ENCODE data around the gene REPIN1.

REPIN1 gene

DNA sequence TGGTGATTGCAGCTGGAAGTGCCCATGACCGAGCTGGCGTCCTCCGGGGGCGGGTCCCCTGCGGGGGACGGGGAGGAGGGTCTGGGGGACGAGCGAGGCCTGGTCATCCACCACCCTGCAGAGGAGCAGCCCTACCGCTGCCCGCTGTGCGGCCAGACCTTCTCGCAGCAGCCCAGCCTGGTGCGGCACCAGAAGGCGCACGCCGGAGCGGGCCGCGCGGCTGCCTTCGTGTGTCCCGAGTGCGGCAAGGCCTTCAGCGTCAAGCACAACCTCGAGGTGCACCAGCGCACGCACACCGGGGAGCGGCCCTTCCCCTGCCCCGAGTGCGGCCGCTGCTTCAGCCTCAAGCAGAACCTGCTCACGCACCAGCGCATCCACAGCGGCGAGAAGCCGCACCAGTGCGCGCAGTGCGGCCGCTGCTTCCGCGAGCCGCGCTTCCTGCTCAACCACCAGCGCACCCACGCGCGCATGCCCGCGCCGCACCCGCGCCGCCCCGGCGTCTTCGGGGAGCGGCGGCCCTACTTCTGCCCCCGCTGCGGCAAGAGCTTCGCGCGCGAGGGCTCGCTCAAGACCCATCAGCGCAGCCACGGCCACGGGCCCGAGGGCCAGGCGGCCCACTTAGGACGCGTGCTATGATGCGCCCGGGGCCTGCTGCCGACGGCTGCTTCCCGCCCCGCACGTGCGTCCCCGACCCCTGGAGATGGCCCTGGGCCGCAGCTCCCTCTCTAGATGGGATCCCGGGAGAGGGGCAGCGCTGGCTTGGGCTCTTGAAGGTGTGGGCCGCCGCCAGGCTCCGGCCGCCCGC lies 39.2 kb downstream of the REPIN1 start:
- TF ChIP-seq, protein P1, sequence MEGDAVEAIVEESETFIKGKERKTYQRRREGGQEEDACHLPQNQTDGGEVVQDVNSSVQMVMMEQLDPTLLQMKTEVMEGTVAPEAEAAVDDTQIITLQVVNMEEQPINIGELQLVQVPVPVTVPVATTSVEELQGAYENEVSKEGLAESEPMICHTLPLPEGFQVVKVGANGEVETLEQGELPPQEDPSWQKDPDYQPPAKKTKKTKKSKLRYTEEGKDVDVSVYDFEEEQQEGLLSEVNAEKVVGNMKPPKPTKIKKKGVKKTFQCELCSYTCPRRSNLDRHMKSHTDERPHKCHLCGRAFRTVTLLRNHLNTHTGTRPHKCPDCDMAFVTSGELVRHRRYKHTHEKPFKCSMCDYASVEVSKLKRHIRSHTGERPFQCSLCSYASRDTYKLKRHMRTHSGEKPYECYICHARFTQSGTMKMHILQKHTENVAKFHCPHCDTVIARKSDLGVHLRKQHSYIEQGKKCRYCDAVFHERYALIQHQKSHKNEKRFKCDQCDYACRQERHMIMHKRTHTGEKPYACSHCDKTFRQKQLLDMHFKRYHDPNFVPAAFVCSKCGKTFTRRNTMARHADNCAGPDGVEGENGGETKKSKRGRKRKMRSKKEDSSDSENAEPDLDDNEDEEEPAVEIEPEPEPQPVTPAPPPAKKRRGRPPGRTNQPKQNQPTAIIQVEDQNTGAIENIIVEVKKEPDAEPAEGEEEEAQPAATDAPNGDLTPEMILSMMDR (conservative IDR thresholded peaks at IDR 0.05; ENCODE audit: low read depth, low read length): no peak
- no peak overlapping the region for H3K4me3 ChIP-seq (ENCODE audit: low read length)
- DNase-seq (ENCODE audit: low read depth): no peak

DNA sequence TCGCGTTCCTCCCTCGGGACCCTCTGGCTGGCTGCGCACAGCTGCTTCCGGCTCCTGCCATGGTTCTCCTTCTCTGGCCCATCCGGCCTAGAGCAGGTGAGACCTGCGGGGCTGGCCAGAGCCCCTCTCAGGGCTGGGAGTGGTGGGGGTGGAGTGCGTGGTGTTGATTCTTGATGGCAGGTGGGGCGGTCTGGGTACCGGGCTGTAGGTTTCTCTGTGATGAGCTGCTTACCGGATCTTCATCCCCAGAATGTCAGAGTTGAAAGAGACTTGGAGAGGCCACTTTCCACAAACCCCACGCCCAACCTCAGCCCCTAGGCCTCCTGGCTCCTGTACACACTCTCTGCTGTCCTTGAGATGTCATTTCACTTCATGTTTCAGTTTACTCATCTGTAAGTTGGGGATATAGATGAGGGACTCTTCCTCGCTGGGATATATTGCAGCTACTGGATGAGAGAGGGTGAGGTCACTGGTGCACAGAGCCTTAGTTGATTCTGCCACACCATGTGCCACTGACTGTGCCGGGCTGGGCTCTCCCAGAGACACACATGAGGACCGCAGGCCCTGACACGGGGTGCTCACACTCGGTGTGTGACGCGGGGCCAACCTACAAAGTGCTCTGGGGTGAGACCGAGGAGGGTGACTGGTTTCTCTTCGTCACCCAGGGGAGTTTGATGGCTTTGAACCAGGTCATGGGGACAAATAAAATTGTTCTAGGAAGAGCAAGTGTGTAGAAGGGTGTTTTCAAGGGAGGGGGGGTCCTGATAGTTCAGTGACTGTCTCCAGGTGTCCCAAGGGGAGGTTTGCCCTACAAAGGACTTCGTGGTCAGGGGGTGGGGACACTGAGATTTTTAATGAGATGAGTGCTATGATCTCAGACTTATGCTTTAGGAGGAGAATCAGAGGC lies 40.0 kb downstream of the REPIN1 start:
- TF ChIP-seq, protein P1 (conservative IDR thresholded peaks at IDR 0.05; ENCODE audit: low read depth, low read length): no peak

DNA sequence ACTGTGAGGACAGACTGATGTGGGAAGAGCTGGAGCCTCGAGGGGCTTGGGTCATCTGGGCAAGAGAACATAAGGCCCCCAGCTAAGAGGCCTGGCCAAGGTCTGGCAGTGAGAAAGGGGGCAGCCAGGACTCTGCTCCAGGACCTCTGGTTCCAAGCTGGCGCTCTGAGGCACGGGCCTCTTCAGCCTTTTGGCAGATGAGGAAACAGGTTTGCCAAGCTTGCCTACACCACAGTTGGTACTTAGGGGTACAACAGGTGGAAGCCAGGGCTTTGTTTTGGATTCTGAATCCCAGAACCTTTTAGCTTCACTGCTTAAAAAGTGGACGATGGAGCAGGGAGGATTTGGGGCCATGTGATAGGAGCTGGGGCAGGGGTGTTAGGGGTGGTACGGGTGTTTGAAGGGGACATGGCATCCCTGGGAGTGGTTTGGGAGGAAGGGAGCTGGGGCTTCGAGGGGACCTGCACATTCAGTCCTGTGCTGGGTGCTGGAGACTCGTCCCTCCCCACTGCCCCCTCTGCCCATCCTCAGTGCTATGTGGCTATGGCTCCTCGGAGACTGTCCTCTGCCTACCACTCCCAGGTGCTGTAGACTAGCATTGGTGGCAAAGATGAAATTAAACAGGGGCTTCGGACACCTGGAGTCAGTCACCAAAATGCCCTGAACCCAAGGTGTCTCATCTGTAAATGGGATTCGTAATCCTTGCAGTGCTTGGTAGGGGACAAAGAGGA lies 40.8 kb downstream of the REPIN1 start:
- TF ChIP-seq, protein P1 (conservative IDR thresholded peaks at IDR 0.05; ENCODE audit: low read depth, low read length): no peak
- H3K4me3 ChIP-seq (ENCODE audit: low read length): no peak overlapping the region
- DNase-seq (ENCODE audit: low read depth): no peak

More for the DNA sequence above, 40.0 kb downstream of the REPIN1 start:
- no peak overlapping the region for H3K4me3 ChIP-seq (ENCODE audit: low read length)
- no peak for DNase-seq (ENCODE audit: low read depth)

DNA sequence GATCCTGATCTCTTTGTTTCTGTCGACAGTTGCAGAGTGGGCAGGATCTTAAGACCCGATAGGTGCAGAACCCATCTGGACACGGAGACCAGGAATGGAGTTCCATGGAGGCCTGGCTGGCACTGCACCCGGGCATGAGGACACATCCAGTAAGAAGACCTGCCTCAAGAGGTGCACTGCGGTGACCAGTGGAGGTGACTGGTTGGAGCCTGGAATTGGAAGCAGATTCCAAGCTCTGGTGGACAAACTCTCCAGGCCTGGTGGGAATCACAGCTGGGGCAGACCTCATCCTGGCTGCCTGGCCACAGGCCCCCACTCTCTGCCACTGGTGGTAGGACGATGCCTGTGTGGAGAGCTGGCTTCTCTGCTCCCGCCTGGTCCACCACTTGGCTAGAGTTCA lies 41.5 kb downstream of the REPIN1 start:
- DNase-seq (ENCODE audit: low read depth): no peak
- H3K4me3 ChIP-seq (ENCODE audit: low read length): no peak overlapping the region
- TF ChIP-seq, protein P1 (conservative IDR thresholded peaks at IDR 0.05; ENCODE audit: low read depth, low read length): no peak

DNA sequence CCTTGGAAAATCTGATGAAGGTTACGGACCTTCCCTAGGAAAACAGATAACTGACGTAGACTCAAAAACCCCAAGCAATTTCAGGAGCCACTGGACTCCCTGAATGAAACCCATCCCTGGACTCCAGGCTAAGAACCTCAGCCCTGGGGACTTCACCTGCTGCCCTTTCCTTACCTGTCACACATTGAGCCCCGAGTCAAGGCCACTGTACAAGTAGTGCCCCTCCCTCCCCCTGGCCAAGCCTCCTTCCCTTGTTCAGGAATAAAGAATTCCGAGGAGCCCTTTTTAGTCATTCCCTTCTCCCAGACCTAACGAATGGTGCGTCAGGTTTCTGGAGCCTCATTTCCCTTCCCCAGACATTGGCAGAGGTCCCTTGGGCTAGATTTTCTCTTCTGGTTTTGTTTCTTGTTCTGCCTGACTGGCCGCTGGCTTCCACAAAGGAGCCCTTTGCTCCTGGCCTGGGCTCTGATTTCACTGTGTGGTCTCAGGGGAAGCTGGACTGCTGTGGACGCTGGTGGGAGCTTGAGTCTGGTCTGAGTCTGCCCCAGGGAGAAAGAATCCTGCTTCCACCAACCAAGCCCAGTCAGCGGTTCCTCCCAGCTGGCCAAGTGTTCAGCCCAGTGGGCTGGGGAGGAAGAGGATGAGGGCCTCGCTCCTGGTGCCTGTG lies 42.2 kb downstream of the REPIN1 start:
- DNase-seq (ENCODE audit: low read depth): no peak
- TF ChIP-seq, protein P1 (conservative IDR thresholded peaks at IDR 0.05; ENCODE audit: low read depth, low read length): no peak
- no peak overlapping the region for H3K4me3 ChIP-seq (ENCODE audit: low read length)

DNA sequence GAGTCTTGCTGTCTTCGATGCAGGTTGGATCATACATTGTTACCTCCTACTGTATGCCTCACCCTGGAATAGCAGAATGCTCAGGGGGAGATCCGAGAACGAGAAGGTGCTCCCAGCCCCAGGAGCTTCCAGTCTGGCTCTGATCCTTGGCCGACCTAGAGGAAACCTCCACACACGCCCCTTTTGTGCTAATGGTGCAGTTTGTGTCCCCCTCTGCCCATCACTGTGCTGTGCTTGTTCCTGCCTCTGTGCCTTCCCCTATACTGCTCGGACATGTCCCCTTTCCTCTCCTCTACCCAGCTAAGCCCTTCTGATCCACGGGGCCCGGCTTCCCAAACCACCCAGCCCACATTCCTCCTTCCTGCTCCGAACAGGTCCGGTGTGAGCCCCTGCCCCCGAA lies 43.0 kb downstream of the REPIN1 start:
- H3K4me3 ChIP-seq (ENCODE audit: low read length): no peak overlapping the region
- DNase-seq (ENCODE audit: low read depth): no peak
- TF ChIP-seq, protein P1 (conservative IDR thresholded peaks at IDR 0.05; ENCODE audit: low read depth, low read length): no peak

Measured in retinal pigment epithelial cell (primary cell).